Gastrocnemius medialis (tissue), 4 donors: Measurements from ENCODE around the gene KEAP1. TPM values are rescaled to one million over a fixed set of nuclear protein-coding genes. Genes with fewer than 3 reads are reported as not detected.
"Not testable (repeated sequence)": the region's sequence is repeated elsewhere in the genome, so short reads cannot be mapped to it uniquely, and the experiment has no call there.

Source experiments
- ATAC-seq, 2 donors: fragments of 150-250 bp; one replicate each; pipeline ENCODE4 v1.9.1; 2016
- DNase-seq, 2 donors: peaks; one replicate each; pipeline ENCODE4 v3.0.0-alpha.2; 2019
- H3K27ac ChIP-seq, 4 donors: fragments of 200-600 bp; sonication (generic); 1 replicate in 1 of 4; 2 replicates in 3 of 4; pipeline ENCODE4 v1.5.1; 2016 to 2018; ENCODE audit warnings: mild to moderate bottlenecking in 2 of 4, moderate library complexity in 1 of 4
- H3K27me3 ChIP-seq, 3 donors: fragments of 200-600 bp; sonication (generic) in 2 of 3; 1 replicate in 1 of 3; 2 replicates in 2 of 3; pipeline versions ENCODE4 v1.5.1 to v1.6.0; 2016 to 2019; ENCODE audit warnings: mild to moderate bottlenecking in 1 of 3, moderate library complexity in 1 of 3
- H3K36me3 ChIP-seq, 2 donors: fragments of 200-600 bp; sonication (generic) in 1 of 2; one replicate each; pipeline ENCODE4 v1.5.1; 2017 to 2018
- H3K4me1 ChIP-seq, 2 donors: fragments of 200-600 bp; sonication (generic) in 1 of 2; one replicate each; pipeline ENCODE4 v1.5.1; 2016 to 2017; ENCODE audit warnings: mild to moderate bottlenecking in 2 of 2
- H3K4me3 ChIP-seq, 4 donors: fragments of 200-600 bp; sonication (generic) in 3 of 4; 1 replicate in 1 of 4; 2 replicates in 3 of 4; pipeline ENCODE4 v1.5.1; 2016 to 2019; ENCODE audit warnings: mild to moderate bottlenecking in 2 of 4
- H3K9me3 ChIP-seq, 3 donors: fragments of 200-600 bp; sonication (generic) in 2 of 3; 1 replicate in 1 of 3; 2 replicates in 2 of 3; pipeline ENCODE4 v1.5.1; 2016 to 2019
- POLR2A ChIP-seq, 2 donors: fragments of 450-650 bp; IDR thresholded peaks; one replicate each; pipeline ENCODE4 v1.6.1; 2017; ENCODE audit warnings: antibody characterized with exemption in 2 of 2, mild to moderate bottlenecking in 2 of 2, moderate library complexity in 2 of 2
- in situ Hi-C, 4 donors: fragments of 200-750 bp; cut with MboI; loops; one replicate each; pipeline versions ENCODE4 v1.15.0 to v1.8.0; 2017; ENCODE audit warnings: low sequenced_read_pairs in 4 of 4
- intact Hi-C: fragments of 100-400 bp; cut with DNase I; formaldehyde crosslinking; loops from one replicate; pipeline ENCODE4 v1.15.1; 2023; ENCODE audit warnings: low total_unique reads
- total RNA-seq, 4 donors: library from RNA; depleted of rRNA; stranded (reverse); fragments of >200 nt; gene quantifications; one replicate each; pipeline versions ENCODE4 v1.1.0 to v1.2.3, GENCODE V29; 2016
- TF ChIP-seq, protein P1 (sequence below), 5 experiments: fragments of 450-650 bp in 3 of 5; fragments of 200-600 bp in 2 of 5; sonication (generic) in 2 of 5; IDR thresholded peaks in 4 of 5; conservative IDR thresholded peaks in 1 of 5; 1 replicate in 4 of 5; 2 replicates in 1 of 5; pipeline ENCODE4 v1.5.1; 2016 to 2019; ENCODE audit warnings: antibody characterized with exemption in 5 of 5, mild to moderate bottlenecking in 3 of 5, moderate library complexity in 3 of 5

KEAP1 gene
- total RNA-seq, 4 donors from 2014 or later, result 189 to 336 (median 228) TPM

DNA sequence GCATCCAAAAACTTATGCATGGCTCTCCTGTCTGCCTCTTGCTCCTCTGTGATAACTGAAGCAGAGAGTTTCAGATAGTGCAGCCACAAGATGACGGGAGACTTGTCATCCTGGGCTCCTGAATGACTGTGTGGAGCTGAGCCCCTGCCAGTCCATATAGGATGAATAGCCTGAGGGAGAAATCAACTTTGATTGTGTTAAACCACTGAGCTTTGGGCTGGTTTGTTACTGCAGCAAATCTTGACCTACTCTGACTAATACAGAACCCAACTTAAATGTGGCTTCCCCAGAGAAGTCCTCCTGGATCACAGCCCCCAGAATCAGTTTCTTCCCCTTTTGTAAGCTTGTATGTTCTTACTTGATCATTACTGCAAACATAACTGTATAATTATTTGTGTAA lies 29.3 kb upstream of the KEAP1 start:
- Histone ChIP-seq H3K4me1 (no peaks in the 10 kb centered on the region), H3K9me3 (no peaks in the 10 kb centered on the region), H3K4me3 (no peak overlapping the region), H3K27me3 (no peaks in the 10 kb centered on the region), H3K27ac (no peak overlapping the region), H3K36me3 (no peaks in the 10 kb centered on the region)
- intact Hi-C loops, result no loop called here
- ATAC-seq (no peak), DNase-seq (no peak)
- in situ Hi-C loops, result no loop called here
- TF ChIP-seq POLR2A (IDR thresholded peaks at IDR 0.05), result no peak
- TF ChIP-seq, protein P1, sequence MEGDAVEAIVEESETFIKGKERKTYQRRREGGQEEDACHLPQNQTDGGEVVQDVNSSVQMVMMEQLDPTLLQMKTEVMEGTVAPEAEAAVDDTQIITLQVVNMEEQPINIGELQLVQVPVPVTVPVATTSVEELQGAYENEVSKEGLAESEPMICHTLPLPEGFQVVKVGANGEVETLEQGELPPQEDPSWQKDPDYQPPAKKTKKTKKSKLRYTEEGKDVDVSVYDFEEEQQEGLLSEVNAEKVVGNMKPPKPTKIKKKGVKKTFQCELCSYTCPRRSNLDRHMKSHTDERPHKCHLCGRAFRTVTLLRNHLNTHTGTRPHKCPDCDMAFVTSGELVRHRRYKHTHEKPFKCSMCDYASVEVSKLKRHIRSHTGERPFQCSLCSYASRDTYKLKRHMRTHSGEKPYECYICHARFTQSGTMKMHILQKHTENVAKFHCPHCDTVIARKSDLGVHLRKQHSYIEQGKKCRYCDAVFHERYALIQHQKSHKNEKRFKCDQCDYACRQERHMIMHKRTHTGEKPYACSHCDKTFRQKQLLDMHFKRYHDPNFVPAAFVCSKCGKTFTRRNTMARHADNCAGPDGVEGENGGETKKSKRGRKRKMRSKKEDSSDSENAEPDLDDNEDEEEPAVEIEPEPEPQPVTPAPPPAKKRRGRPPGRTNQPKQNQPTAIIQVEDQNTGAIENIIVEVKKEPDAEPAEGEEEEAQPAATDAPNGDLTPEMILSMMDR (IDR thresholded peaks at IDR 0.05 in 4 of 5, conservative IDR thresholded peaks at IDR 0.05 in 1 of 5), result no peak

DNA sequence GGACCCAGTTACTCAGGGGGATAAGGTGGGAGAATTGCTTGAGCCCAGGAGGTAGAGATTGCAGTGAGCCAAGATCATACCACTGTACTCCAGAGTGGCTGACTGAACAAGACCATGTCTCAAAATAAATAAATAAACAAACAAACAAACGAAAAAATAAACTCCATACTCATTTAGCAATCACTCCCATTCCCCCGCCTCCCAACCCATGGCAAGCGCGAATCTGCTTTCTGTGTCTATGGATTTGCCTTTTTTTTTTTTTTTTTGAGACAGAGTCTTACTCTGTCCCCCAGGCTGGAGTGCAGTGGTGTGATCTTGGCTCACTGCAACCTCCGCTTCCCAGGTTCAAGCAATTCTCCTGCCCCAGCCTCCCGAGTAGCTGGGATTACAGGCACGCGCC lies 23.7 kb upstream of the KEAP1 start:
- H3K4me1 ChIP-seq, H3K9me3 ChIP-seq, in situ Hi-C loops, H3K27ac ChIP-seq, ATAC-seq, DNase-seq, H3K36me3 ChIP-seq, intact Hi-C loops, H3K4me3 ChIP-seq, H3K27me3 ChIP-seq: not testable (repeated sequence)

DNA sequence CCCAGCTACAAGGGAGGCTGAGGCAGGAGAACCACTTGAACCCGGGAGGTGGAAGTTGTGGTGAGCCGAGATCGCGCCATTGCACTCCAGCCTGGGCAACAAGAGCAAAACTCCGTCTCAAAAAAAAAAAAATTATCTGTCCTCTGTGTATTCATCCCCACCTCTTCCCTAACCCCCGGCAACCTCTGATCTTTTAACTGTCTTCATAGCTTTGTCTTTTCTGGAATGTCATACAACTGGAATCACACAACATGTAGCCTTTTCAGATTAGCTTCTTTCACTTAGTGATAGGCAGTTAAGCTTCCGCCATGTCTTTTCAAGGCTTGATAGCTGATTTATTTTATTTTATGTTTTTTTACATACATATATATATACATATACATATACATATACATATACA lies 22.5 kb upstream of the KEAP1 start:
- DNase-seq (no peak), ATAC-seq (no peak)
- in situ Hi-C loops, result no loop called here
- Histone ChIP-seq H3K4me3 (no peak overlapping the region), H3K4me1 (no peaks in the 10 kb centered on the region), H3K36me3 (no peaks in the 10 kb centered on the region), H3K27ac (no peak overlapping the region), H3K27me3 (no peaks in the 10 kb centered on the region), H3K9me3 (no peaks in the 10 kb centered on the region)
- no peak for TF ChIP-seq POLR2A (IDR thresholded peaks at IDR 0.05)
- TF ChIP-seq, protein P1 (IDR thresholded peaks at IDR 0.05 in 4 of 5, conservative IDR thresholded peaks at IDR 0.05 in 1 of 5), result no peak
- intact Hi-C loops, result no loop called here

DNA sequence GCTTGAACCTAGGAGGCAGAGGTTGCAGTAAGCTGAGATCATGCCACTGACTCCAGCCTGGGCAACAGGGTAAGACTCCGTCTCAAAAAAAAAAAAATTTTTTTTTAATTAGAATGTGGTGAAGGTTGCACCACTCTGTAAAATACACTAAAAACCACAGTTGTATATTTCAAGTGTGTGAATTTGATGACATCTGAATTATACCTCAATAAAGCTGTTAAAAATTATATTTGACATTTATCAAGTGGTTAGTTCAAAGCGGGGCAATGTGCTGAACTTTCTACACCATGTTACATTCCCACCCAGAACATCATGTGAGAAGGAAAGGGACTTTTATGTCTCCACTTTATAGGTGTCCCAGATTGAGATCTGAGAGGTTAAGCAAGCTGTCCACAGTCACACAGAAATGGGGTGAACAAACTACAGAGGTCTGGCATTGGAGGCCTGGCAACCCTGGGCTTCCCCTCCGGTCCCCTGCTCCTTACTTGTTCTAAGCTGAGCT lies 20.0 kb upstream of the KEAP1 start:
- intact Hi-C loops (no loop called here), in situ Hi-C loops (no loop called here)
- DNase-seq (no peak), ATAC-seq (no peak)
- peaks cover under 1 to 3% of the 10 kb centered on the region in 2 donors for H3K4me1 ChIP-seq
- no peaks in the 10 kb centered on the region for H3K36me3 ChIP-seq
- no peak overlapping the region for H3K4me3 ChIP-seq
- TF ChIP-seq POLR2A (IDR thresholded peaks at IDR 0.05), result no peak
- TF ChIP-seq, protein P1 (IDR thresholded peaks at IDR 0.05 in 4 of 5, conservative IDR thresholded peaks at IDR 0.05 in 1 of 5), result no peak
- peaks cover 20 to 21% (median 20%) of the 10 kb centered on the region in 3 donors for H3K27me3 ChIP-seq
- H3K27ac ChIP-seq, result no peak overlapping the region
- H3K9me3 ChIP-seq, result no peaks in the 10 kb centered on the region

DNA sequence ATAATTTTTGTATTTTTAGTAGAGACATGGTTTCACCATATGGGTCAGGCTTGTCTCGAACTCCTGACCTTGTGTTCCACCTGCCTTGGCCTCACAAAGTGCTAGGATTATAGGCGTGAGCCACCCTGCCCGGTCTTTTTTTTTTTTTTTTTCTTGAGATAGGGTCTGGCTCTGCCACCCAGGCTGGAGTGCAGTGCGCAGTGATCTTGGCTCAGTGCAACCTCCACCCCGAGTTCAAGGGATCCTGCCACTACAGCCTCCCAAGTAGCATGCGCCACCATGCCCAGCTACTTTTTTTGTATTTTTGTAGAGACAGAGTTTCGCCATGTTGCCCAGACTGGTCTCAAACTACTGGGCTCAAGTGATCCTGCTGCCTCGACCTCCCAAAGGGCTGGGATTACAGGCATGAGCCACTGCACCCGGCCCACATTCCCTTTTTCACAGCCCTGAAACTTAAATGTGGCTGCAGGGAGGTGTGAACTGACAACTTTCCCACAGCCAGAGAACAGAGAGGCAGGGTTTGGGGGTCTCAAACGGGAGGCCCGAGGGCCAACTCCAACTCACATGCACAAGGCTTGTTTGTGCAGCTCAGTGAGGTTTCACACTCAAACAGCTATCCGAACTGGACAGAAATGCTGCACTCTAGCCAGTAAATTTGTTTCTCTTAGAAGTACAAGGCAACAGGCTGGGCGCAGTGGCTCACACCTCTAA lies 18.5 kb upstream of the KEAP1 start:
- no peak for TF ChIP-seq POLR2A (IDR thresholded peaks at IDR 0.05)
- TF ChIP-seq, protein P1 (IDR thresholded peaks at IDR 0.05 in 4 of 5, conservative IDR thresholded peaks at IDR 0.05 in 1 of 5), result no peak
- intact Hi-C loops, result no loop called here
- DNase-seq (no peak), ATAC-seq (no peak)
- Histone ChIP-seq H3K4me1 (peaks cover 3 to 8% of the 10 kb centered on the region in 2 donors), H3K27me3 (peaks cover 35% of the 10 kb centered on the region in 3 donors), H3K36me3 (no peaks in the 10 kb centered on the region), H3K4me3 (no peak overlapping the region), H3K27ac (no peak overlapping the region), H3K9me3 (no peaks in the 10 kb centered on the region)
- in situ Hi-C loops, result no loop called here
